Heart right ventricle (tissue), 16 donors: Measurements from ENCODE around the gene IMMP2L. TPM values are rescaled to one million over a fixed set of nuclear protein-coding genes. Genes with fewer than 3 reads are reported as not detected.

Experiments
- ATAC-seq, 8 donors: fragments of 200-7000 bp; cut with Tn5 transposase; one replicate each; pipeline ENCODE4 v1.9.1; 2020; ENCODE audit warnings: mild to moderate bottlenecking in 8 of 8, moderate library complexity in 8 of 8, moderate number of reproducible peaks in 1 of 8
- DNase-seq, 2 donors: peaks; one replicate each; pipeline ENCODE4 v3.0.0-alpha.2; 2020
- H3K27ac ChIP-seq, 10 donors: fragments of 200-600 bp; sonication (generic) in 2 of 10; one replicate each; pipeline versions ENCODE4 v1.5.0 to v1.8.0; 2020 to 2022; ENCODE audit warnings: mild to moderate bottlenecking in 3 of 10
- H3K27me3 ChIP-seq, 7 donors: fragments of 200-600 bp; one replicate each; pipeline ENCODE4 v1.8.0; 2021 to 2022; ENCODE audit warnings: mild to moderate bottlenecking in 2 of 7
- H3K36me3 ChIP-seq, 9 donors: fragments of 200-600 bp; sonication (generic) in 1 of 9; one replicate each; pipeline versions ENCODE4 v1.5.0 to v1.8.0; 2020 to 2022; ENCODE audit warnings: mild to moderate bottlenecking in 2 of 9
- H3K4me1 ChIP-seq, 9 donors: fragments of 200-600 bp; sonication (generic) in 1 of 9; one replicate each; pipeline versions ENCODE4 v1.5.0 to v1.8.0; 2020 to 2022; ENCODE audit warnings: mild to moderate bottlenecking in 4 of 9
- H3K4me3 ChIP-seq, 10 donors: fragments of 200-600 bp; sonication (generic) in 2 of 10; one replicate each; pipeline versions ENCODE4 v1.5.0 to v1.8.0; 2020 to 2022; ENCODE audit warnings: mild to moderate bottlenecking in 7 of 10, moderate library complexity in 2 of 10
- H3K9me3 ChIP-seq, 11 donors: fragments of 200-600 bp in 10 of 11; sonication (generic) in 2 of 11; one replicate each; pipeline versions ENCODE4 v1.5.0 to v1.8.0; 2013 to 2022; ENCODE audit warnings: mild to moderate bottlenecking in 2 of 11, control low read depth in 1 of 11, moderate library complexity in 1 of 11
- WGBS, 2 donors: extraction: QIAGEN DNeasy Blood & Tissue Kit; methylation state at CpG; one replicate each; pipeline ENCODE4 v1.1.7; 2013; ENCODE audit warnings: inconsistent platforms in 1 of 2; 5-methylcytosine and 5-hydroxymethylcytosine counted together
- intact Hi-C, 10 donors: fragments of 100-400 bp; cut with DNase I; formaldehyde crosslinking; loops; one replicate each; pipeline versions ENCODE4 v1.11.1 to v1.14.2; 2022
- polyA plus RNA-seq, 2 donors: library from polyadenylated mRNA; stranded (reverse); fragments of 200-250 nt; gene quantifications; one replicate each; pipeline ENCODE4 v1.2.3, GENCODE V29; 2013
- total RNA-seq, 10 donors: library from RNA; stranded (reverse); fragmentation: NEBNext Ultra II Directional in 3 of 10; extraction: Animal tissue kit (Norgen Biotek cat#: 25700) in 3 of 10; gene quantifications; one replicate each; pipeline versions ENCODE4 v1.2.1 to v1.2.4, GENCODE V29; 2021 to 2023
- TF ChIP-seq, protein P1 (sequence below), 9 donors: fragments of 200-600 bp; sonication (generic) in 2 of 9; IDR thresholded peaks; one replicate each; pipeline versions ENCODE4 v1.5.0 to v1.8.0; 2021 to 2022; ENCODE audit warnings: antibody characterized with exemption in 9 of 9, mild to moderate bottlenecking in 5 of 9, moderate library complexity in 1 of 9
- donor health status: Arrhythmogenic right ventricular cardiomyopathy.
- donor health status: ischemic (EF 13 %, LVEDD 7.1; RV severe dilation, severe dysfunction).
- donor health status: healthy with polysubstance abuse.
- donor health status: DM: no; HTN: yes; CAD: no.
- donor health status: DM: no; HTN: no; CAD: no.
- donor health status: ischemic (EF 25% LVEDD 6.9; RV normal size, moderate dysfunction).
- donor health status: ischemic (EF 25% LVEDD 5.7; RV mildly dilated, moderate dysfunction).
- donor health status: healthy.
- donor health status: DM: yes; HTN: yes; CAD: no.
- donor health status: Ischemic cardiomyopathy.
- donor health status: ischemic (EF 35%, LVEDD 5.7; RV mildly dilated, moderate dysfunction).
- donor health status: nonischemic (EF 11% LVEDD 7.7; RV severe dilation, severe dysfunction).
- donor health status: DM: yes; HTN: yes; CAD: no.
- donor health status: PGD.
- donor health status: ischemic (EF 29% LVEDD 5.4; RV normal size, mild dysfunction).
- donor health status: nonischemic (EF 23%, LVEDD 6.1; RV moderate dilation, normal function).

Gene IMMP2L
- total and polyA plus RNA-seq, 12 donors: 4.3 to 20.8 (median 17.3) TPM

DNA sequence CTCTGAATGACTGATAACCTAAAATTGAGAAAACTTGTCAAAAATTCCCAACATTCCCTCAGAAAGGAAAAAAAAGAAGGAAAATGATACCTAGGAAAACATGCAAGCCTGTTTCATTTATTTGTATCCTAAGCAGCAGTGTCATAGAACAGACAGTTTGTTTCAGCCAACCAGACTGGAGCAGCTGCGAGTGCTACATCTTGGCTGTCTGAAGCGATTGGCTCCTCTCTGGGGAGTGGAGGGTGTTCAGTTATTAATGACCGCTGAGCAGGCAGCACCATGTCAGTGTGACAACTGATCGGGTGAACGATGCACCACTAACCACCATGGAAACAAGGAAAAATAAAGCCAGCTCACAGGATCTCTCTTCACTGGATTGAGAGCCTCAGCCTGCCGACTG lies 471.4 kb downstream of the IMMP2L start, which contains the start of gene LRRN3:
Gene LRRN3 (plus strand): TSS at position 282 of the 400 bp plus-strand sequence. CDS start 31,646 bp downstream, outside the sequence.
- intact Hi-C loops: loop anchor here (2.0 to 10.0 kb wide), 14 partner anchors 56 to 1246 kb away; partner anchors contain the start of gene IMMP2L (in 1 of the 10)
- Histone ChIP-seq H3K27me3 (no peaks in the 10 kb centered on the region), H3K4me3 (peak within 1 kb of the TSS; percentile 11 to 59 (median 50)), H3K36me3 (no peaks in the 10 kb centered on the region), H3K27ac (peak within 1 kb of the TSS in 2 of 10 donors; percentile 6 to 13), H3K9me3 (no peaks in the 10 kb centered on the region), H3K4me1 (peaks cover 0 to 31% (median 13%) of the 10 kb centered on the region in 9 donors)
- WGBS, 2 donors: 5 to 14% methylated on average over 6 of the region's 6 CpGs
- ATAC-seq (peak; percentile 90 to 99 (median 97)), DNase-seq (peak; percentile 25 to 44)
- TF ChIP-seq, protein P1, sequence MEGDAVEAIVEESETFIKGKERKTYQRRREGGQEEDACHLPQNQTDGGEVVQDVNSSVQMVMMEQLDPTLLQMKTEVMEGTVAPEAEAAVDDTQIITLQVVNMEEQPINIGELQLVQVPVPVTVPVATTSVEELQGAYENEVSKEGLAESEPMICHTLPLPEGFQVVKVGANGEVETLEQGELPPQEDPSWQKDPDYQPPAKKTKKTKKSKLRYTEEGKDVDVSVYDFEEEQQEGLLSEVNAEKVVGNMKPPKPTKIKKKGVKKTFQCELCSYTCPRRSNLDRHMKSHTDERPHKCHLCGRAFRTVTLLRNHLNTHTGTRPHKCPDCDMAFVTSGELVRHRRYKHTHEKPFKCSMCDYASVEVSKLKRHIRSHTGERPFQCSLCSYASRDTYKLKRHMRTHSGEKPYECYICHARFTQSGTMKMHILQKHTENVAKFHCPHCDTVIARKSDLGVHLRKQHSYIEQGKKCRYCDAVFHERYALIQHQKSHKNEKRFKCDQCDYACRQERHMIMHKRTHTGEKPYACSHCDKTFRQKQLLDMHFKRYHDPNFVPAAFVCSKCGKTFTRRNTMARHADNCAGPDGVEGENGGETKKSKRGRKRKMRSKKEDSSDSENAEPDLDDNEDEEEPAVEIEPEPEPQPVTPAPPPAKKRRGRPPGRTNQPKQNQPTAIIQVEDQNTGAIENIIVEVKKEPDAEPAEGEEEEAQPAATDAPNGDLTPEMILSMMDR (IDR thresholded peaks at IDR 0.05): no peak

DNA sequence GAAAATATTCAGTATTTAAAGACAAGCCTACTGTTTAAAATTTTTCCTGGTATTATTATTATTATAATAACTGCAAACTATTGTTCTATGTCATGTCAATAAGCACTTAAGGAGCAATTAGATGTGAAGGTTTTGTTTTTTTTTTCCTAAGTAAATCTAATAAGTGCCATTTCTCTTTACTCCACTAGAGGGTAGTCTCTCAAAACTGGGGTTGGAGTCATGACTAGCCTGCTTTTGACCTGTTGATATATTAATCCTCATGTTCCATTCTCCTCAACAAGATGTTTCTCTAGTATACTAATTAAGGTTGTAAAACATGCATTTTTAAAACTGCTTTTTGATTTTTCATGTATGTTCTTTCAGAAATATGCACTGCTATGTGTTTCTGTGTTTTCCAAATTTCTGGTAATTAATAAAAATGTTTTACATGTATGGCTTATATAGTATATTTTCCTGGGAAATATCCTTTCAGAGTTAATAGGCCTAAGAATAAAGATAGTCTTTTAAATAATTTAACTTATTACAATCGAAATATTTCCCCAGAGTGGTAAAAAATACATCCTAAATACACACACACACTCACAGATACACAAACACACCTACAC lies 472.4 kb downstream of the IMMP2L start:
- peak in 5 of 8 donors; percentile 64 to 78 (median 66) for ATAC-seq
- TF ChIP-seq, protein P1 (IDR thresholded peaks at IDR 0.05): peak; percentile 54 to 88 (median 79)
- 28 to 30% methylated on average over 1 of the region's 1 CpG for WGBS, 2 donors

GRCh38 chr7:111088328-111088727 lies 474.0 kb downstream of the IMMP2L start:
- no peak for ATAC-seq
- no peaks in the 10 kb centered on the region for H3K27me3 ChIP-seq
- DNase-seq: no peak
- H3K4me3 ChIP-seq: no peak overlapping the region
- peaks cover 0 to 30% (median 13%) of the 10 kb centered on the region in 9 donors for H3K4me1 ChIP-seq
- TF ChIP-seq, protein P1 (IDR thresholded peaks at IDR 0.05): no peak
- no peak overlapping the region for H3K27ac ChIP-seq
- intact Hi-C loops: loop anchor here in 1 of 10 donors (2.0 kb wide), 1 partner anchor 398 kb away; no protein-coding TSS in a partner anchor
- H3K9me3 ChIP-seq: no peaks in the 10 kb centered on the region
- H3K36me3 ChIP-seq: no peaks in the 10 kb centered on the region
- WGBS, 2 donors: 93 to 95% methylated on average over 1 of the region's 1 CpG

More for the DNA sequence above, 472.4 kb downstream of the IMMP2L start:
- DNase-seq: no peak
- peak overlapping the region in 1 of 10 donors; percentile 59 for H3K4me3 ChIP-seq
- intact Hi-C loops: loop anchor here (2.0 to 10.0 kb wide), 14 partner anchors 55 to 1245 kb away; partner anchors contain the start of gene IMMP2L (in 1 of the 10)
- no peaks in the 10 kb centered on the region for H3K9me3 ChIP-seq
- H3K27me3 ChIP-seq: no peaks in the 10 kb centered on the region
- H3K27ac ChIP-seq: no peak overlapping the region
- H3K4me1 ChIP-seq: peaks cover 0 to 31% (median 13%) of the 10 kb centered on the region in 9 donors
- no peaks in the 10 kb centered on the region for H3K36me3 ChIP-seq

DNA sequence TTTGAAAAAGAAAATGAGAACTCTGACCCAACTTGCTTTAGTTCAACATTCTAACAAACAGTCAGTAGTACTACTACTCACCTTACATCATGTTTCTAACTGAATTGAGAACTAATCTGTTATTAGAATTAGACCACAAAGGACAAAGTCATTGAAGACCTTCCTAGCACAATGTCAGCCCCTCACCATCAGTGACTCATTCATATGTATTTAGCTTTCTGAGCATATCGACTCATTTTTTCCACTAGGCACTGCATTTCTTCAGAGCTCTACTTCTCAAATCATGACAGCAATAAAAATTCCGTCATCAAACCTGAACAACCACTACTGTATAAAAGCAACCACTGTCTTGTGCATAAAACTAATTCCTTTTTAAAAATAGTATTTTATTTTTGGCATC lies 475.8 kb downstream of the IMMP2L start:
- DNase-seq (no peak), ATAC-seq (no peak)
- intact Hi-C loops: no loop called here
- Histone ChIP-seq H3K36me3 (no peaks in the 10 kb centered on the region), H3K9me3 (no peaks in the 10 kb centered on the region), H3K4me1 (peaks cover 0 to 14% (median 9%) of the 10 kb centered on the region in 9 donors), H3K4me3 (no peak overlapping the region), H3K27ac (no peak overlapping the region), H3K27me3 (no peaks in the 10 kb centered on the region)
- 91 to 93% methylated on average over 2 of the region's 2 CpGs for WGBS, 2 donors
- TF ChIP-seq, protein P1 (IDR thresholded peaks at IDR 0.05): no peak
